Aorta (tissue), 5 donors: Measurements from ENCODE around the gene TRABD2B. TPM values are rescaled to one million over a fixed set of nuclear protein-coding genes. Genes with fewer than 3 reads are reported as not detected.

Experiments used
- ATAC-seq: fragments of 200-7000 bp; cut with Tn5 transposase; one replicate; pipeline ENCODE4 v1.9.1; 2022; ENCODE audit warnings: moderate library complexity; ENCODE audit not compliant: low FRiP score
- DNase-seq, 2 donors: peaks; one replicate each; pipeline ENCODE4 v3.0.0-alpha.2; 2020
- H3K27ac ChIP-seq, 2 donors: one replicate each; pipeline ENCODE4 v1.5.1; 2013; ENCODE audit warnings: low read length in 2 of 2, mild to moderate bottlenecking in 2 of 2, moderate library complexity in 2 of 2, control low read depth in 1 of 2, inconsistent platforms in 1 of 2, low read depth in 1 of 2
- H3K27me3 ChIP-seq, 2 donors: one replicate each; pipeline ENCODE4 v1.6.1; 2013; ENCODE audit warnings: control low read depth in 1 of 2, low read length in 1 of 2, mild to moderate bottlenecking in 1 of 2, moderate library complexity in 1 of 2; ENCODE audit not compliant: insufficient read depth in 2 of 2, control insufficient read depth in 1 of 2
- H3K36me3 ChIP-seq, 2 donors: one replicate each; pipeline ENCODE4 v1.6.1; 2013; ENCODE audit warnings: control low read depth in 1 of 2, low read length in 1 of 2, mild to moderate bottlenecking in 1 of 2; ENCODE audit not compliant: insufficient read depth in 2 of 2, control insufficient read depth in 1 of 2
- H3K4me1 ChIP-seq, 2 donors: one replicate each; pipeline ENCODE4 v1.6.1; 2013; ENCODE audit warnings: low read length in 2 of 2, control low read depth in 1 of 2, mild to moderate bottlenecking in 1 of 2, moderate library complexity in 1 of 2; ENCODE audit not compliant: insufficient read depth in 2 of 2, control insufficient read depth in 1 of 2
- H3K4me3 ChIP-seq, 2 donors: one replicate each; pipeline ENCODE4 v1.5.1; 2013; ENCODE audit warnings: low read length in 2 of 2, control low read depth in 1 of 2, mild to moderate bottlenecking in 1 of 2
- H3K9me3 ChIP-seq: one replicate; pipeline ENCODE4 v1.6.1; 2013; ENCODE audit warnings: mild to moderate bottlenecking, low read length; ENCODE audit not compliant: control insufficient read depth
- WGBS, 2 donors: extraction: QIAGEN DNeasy Blood & Tissue Kit; methylation state at CpG; one replicate each; pipeline ENCODE4 v1.1.7; 2013; 5-methylcytosine and 5-hydroxymethylcytosine counted together
- intact Hi-C, 2 donors: fragments of 100-400 bp; cut with DNase I; formaldehyde crosslinking; loops; one replicate each; pipeline versions ENCODE4 v1.14.2 to v1.15.0; 2022
- polyA plus RNA-seq, 2 donors: library from polyadenylated mRNA; stranded (reverse); fragments of 200-250 nt; gene quantifications; one replicate each; pipeline ENCODE4 v1.2.3, GENCODE V29; 2013
- total RNA-seq, 2 donors: library from RNA; stranded (reverse); fragmentation: NEBNext Ultra II Directional; extraction: Animal tissue kit (Norgen Biotek cat#: 25700); gene quantifications; one replicate each; pipeline ENCODE4 v1.2.1, GENCODE V29; 2021
- donor health status: healthy with polysubstance abuse.
- donor health status: Bipolar disorder and iron deficiency.
- donor health status: DM: no; HTN: no; CAD: no.
- donor health status: DM: no; HTN: no; CAD: no.
- donor health status: DM: yes; HTN: yes; CAD: no.

The TRABD2B gene
- total and polyA plus RNA-seq, 4 donors, result 6.0 to 13.3 (median 8.5) TPM

DNA sequence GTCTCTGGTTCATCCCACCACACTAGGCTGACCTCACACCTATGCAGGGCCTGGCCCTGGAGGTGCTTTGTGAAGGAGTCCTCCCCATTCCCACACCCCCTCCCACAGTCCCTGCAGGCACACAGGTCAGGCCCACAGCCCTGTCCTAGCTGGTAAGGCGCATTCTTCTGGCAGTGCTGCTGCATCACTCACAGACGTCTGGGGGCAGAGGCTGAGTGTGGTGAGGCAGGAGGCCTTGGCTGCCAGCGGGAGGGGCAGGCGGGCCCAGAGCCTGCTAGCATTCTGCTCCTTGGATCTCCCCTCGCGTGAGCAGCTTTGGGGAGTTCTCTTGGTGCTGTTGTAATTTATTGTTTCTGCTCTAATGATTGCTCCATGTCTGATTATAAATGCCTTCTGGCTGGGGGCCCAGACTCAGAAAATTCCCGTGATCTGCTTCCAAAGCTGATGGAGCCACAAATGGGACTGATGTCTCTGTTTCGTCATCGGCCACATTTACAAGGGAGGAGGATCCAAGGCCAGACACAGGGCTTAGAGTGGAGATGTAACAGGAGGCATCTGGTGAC lies 62.9 kb downstream of the TRABD2B start:
- Histone ChIP-seq H3K4me3 (no peak overlapping the region), H3K27me3 (no peaks in the 10 kb centered on the region), H3K4me1 (no peaks in the 10 kb centered on the region), H3K27ac (no peak overlapping the region), H3K9me3 (no peaks in the 10 kb centered on the region), H3K36me3 (no peaks in the 10 kb centered on the region)
- 15 to 19% methylated on average over 9 of the region's 9 CpGs for WGBS, 2 donors
- DNase-seq, result peak; percentile 77 to 90
- ATAC-seq, result peak; percentile 88
- intact Hi-C loops, result loop anchor here (5.0 kb wide), 2 partner anchors 147 to 197 kb away; no protein-coding TSS in a partner anchor

DNA sequence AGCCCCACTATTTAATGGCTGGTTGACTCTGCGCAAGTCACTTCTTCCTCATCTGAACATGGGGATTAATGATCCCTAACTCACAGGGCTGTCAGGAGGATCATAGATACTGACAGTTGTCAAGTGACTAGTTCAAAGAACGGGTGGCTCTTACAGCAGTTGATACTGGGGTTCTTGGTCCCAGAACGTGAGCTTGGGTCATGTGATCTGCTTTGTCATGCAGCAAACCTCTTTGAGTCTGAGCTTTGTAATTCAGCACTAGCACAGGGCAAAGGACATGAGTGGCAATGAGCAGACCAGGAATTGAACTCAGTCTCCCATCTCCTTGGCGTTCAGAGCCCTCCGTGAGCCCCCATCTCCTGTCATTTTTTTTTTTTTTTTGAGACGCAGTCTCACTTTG lies 64.4 kb downstream of the TRABD2B start:
- Histone ChIP-seq H3K4me1 (no peaks in the 10 kb centered on the region), H3K4me3 (no peak overlapping the region), H3K27ac (no peak overlapping the region), H3K36me3 (no peaks in the 10 kb centered on the region), H3K27me3 (no peaks in the 10 kb centered on the region), H3K9me3 (no peaks in the 10 kb centered on the region)
- DNase-seq (no peak), ATAC-seq (no peak)
- 87 to 91% methylated on average over 6 of the region's 6 CpGs for WGBS, 2 donors
- intact Hi-C loops, result loop anchor here (5.0 kb wide), 2 partner anchors 145 to 195 kb away; no protein-coding TSS in a partner anchor

DNA sequence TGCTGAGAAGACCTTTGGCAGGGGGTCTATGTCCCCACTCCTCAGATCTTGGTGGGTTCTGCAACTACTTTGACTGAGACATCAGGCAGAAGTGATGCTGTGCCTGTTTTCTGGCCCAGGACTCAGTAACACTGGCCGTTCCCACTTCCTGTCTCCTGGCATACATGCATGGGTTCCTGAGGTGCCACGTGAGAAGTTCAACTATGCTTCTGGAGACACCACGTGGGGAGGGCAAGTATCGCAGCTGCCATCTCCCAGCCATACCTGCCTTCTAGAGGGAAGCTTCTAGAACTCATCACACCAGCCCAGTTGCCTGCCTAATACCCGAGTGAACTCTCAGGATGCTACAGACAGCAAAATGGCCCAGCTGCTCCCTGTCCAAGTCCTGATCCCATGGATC lies 65.8 kb downstream of the TRABD2B start:
- H3K9me3 ChIP-seq, result no peaks in the 10 kb centered on the region
- 37 to 43% methylated on average over 5 of the region's 5 CpGs for WGBS, 2 donors
- H3K27me3 ChIP-seq, result no peaks in the 10 kb centered on the region
- peaks cover 0 to 7% of the 10 kb centered on the region in 2 donors for H3K4me1 ChIP-seq
- DNase-seq, result no peak
- H3K27ac ChIP-seq, result no peak overlapping the region
- intact Hi-C loops, result loop anchor here (5.0 kb wide), 2 partner anchors 144 to 194 kb away; no protein-coding TSS in a partner anchor
- no peak for ATAC-seq
- H3K4me3 ChIP-seq, result no peak overlapping the region
- no peaks in the 10 kb centered on the region for H3K36me3 ChIP-seq

DNA sequence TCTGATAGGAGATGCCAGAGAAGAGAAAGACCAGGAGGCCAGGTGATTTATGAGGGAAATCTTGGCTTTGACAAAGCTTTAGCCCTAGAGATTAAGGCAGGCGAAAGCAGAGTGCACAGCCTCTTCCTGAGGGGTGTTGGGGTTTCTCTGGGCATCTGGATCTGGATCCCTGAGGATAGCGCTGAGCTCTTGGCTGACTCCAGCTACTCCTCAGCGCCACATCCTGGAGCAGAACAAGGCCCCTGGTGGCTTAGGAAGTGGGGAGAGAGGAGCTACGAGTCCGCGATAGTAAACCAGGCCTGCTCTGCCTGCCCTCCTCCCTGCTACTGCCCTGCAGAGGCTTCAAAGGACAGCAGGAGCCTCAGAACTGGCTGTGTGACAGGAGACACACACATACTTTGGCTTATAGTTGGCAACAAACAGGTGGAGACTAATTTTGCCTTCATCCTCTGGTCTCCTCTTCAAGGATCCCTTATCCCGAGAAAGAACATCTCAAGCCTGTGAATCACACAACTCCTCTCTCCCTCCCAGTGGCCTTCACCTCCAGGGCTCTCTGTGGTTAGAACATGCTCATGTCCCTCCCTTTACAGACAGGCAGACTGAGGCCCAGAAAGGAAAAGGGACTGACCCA lies 66.9 kb downstream of the TRABD2B start:
- H3K27me3 ChIP-seq, result no peaks in the 10 kb centered on the region
- H3K36me3 ChIP-seq, result no peaks in the 10 kb centered on the region
- H3K27ac ChIP-seq, result no peak overlapping the region
- H3K9me3 ChIP-seq, result no peaks in the 10 kb centered on the region
- ATAC-seq (no peak), DNase-seq (no peak)
- H3K4me1 ChIP-seq, result peaks cover 0 to 11% of the 10 kb centered on the region in 2 donors
- WGBS, 2 donors, result 94 to 96% methylated on average over 7 of the region's 7 CpGs
- H3K4me3 ChIP-seq, result no peak overlapping the region
- intact Hi-C loops, result loop anchor here (5.0 kb wide), 2 partner anchors 143 to 193 kb away; no protein-coding TSS in a partner anchor

DNA sequence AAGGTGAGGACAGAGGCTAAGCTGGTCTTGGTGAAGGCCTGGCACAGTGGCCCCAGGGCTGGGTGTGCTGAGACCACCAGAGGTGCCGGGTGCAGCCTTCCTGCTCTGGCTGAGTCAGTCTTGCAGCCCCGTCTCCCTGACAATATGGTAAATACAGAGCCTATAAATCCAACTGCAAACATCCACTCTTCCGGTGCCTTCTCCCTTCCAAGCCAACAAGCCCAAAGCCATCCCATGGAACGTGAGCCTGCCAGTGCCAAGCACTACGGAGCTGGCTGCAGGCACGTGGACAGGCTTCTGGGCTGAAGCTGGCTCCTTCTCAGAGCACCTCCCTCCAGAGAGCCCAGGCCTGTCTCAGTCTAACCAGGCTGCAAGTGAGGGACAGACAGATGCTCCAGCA lies 70.0 kb downstream of the TRABD2B start:
- DNase-seq (no peak), ATAC-seq (peak; percentile 70)
- Histone ChIP-seq H3K4me3 (no peak overlapping the region), H3K27ac (peak overlapping the region in 1 of 2 donors; percentile 19), H3K36me3 (no peaks in the 10 kb centered on the region), H3K27me3 (no peaks in the 10 kb centered on the region), H3K4me1 (peaks cover 0 to 11% of the 10 kb centered on the region in 2 donors), H3K9me3 (no peaks in the 10 kb centered on the region)
- 10 to 17% methylated on average over 6 of the region's 6 CpGs for WGBS, 2 donors
- intact Hi-C loops, result no loop called here

DNA sequence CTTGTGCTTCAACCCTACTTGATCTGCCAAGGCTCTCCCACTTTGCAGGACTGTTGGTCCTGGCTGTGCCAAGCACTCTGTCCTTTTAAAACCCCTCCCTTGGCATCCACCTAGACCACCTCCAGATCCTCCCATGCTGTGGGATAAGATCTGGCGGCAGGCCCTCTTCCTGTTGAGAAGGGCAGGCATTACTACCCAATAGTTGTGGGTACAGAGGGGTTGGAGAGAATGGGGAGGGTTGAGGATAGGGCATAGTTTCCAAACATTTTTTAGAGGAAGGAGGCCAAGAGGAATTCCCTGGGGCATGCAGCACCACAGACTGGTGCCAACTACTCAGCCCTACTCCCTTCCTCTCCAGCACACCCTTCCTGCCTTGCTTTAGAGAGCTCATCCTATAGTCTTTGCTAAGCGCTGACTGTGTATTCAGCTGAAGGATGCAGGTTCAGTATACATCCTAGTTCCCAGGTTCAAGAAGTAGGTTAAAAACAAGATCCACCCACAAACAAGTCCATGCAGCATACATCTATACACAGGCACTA lies 70.7 kb downstream of the TRABD2B start:
- ATAC-seq (peak; percentile 42), DNase-seq (no peak)
- peak overlapping the region in 1 of 2 donors; percentile 19 for H3K27ac ChIP-seq
- peaks cover 0 to 11% of the 10 kb centered on the region in 2 donors for H3K4me1 ChIP-seq
- intact Hi-C loops, result no loop called here
- no peaks in the 10 kb centered on the region for H3K27me3 ChIP-seq
- H3K4me3 ChIP-seq, result no peak overlapping the region
- no peaks in the 10 kb centered on the region for H3K36me3 ChIP-seq
- 38 to 42% methylated on average over 2 of the region's 2 CpGs for WGBS, 2 donors
- no peaks in the 10 kb centered on the region for H3K9me3 ChIP-seq

DNA sequence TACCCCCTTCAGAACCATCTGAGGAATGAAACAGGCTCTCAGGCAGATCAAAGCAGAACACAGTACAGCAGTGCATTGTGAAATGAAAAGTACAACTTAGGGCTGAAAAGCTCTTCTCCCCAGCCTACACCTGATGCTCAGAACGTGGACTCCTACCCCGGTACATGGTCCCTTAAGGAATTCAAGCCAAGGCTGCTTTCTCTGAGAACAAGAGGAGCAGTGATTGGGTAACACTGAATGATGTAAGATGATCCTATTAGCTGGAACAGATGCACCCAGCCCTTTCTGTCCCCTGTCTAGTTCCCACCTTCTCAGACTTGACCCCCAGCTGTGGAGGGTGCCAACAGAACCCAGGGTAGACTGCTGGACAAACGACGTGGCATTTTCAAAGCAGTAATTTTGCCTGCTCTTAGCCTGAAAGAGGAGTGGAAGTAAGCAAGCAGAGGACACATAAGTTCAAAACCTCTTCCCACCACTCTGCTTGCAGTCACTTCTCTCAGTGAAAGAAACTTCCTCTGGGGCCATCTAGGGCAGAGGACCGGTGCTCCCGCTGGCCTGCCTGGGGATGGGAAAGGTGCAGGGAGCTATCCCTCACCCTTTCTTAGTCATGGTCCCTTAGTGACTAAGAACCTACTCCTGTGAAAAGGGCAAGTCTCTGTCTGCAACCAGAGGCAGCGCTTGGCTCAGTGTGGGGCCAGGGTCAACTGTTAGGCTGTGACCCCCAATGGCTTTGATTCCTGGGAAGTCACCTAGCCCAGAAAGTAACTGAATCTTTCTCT lies 72.7 kb downstream of the TRABD2B start:
- no peaks in the 10 kb centered on the region for H3K9me3 ChIP-seq
- no peak overlapping the region for H3K4me3 ChIP-seq
- H3K4me1 ChIP-seq, result peaks cover 0 to 13% of the 10 kb centered on the region in 2 donors
- 90% methylated on average over 7 of the region's 7 CpGs for WGBS, 2 donors
- DNase-seq (no peak), ATAC-seq (no peak)
- no peak overlapping the region for H3K27ac ChIP-seq
- no peaks in the 10 kb centered on the region for H3K27me3 ChIP-seq
- intact Hi-C loops, result no loop called here
- H3K36me3 ChIP-seq, result no peaks in the 10 kb centered on the region

DNA sequence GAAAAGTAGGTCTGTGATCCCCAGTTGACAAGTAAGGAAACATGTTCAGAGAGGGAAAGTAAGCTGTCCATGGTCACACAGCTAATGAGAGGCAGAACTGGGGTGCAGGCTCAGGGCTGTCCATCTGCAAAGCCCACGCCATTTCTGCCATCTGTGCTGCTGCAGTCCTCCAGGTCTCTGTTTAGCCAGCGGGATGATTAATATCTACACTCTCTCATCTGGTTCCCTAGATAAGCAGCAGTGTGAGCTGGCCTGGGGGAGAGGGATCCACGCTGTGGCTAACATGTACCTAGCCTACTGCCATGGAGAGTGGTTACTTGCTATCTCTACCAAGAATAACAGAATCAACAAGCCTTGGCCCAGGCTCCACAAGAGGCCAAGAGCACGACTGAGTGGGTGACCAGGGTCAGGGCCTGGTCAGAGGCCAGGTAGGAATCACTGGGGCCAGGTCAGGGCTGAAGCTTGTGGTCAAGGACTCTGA lies 75.2 kb downstream of the TRABD2B start:
- intact Hi-C loops, result no loop called here
- ATAC-seq, result no peak

More for the DNA sequence above, 75.2 kb downstream of the TRABD2B start:
- Histone ChIP-seq H3K36me3 (peaks cover 0 to 2% of the 10 kb centered on the region in 2 donors), H3K27me3 (no peaks in the 10 kb centered on the region), H3K27ac (no peak overlapping the region), H3K9me3 (no peaks in the 10 kb centered on the region), H3K4me3 (no peak overlapping the region), H3K4me1 (peaks cover 0 to 12% of the 10 kb centered on the region in 2 donors)
- peak in 1 of 2 donors; percentile 43 for DNase-seq
- 85 to 88% methylated on average over 4 of the region's 4 CpGs for WGBS, 2 donors
